ENCODE results near the gene PCSK5.

The PCSK5 gene

DNA sequence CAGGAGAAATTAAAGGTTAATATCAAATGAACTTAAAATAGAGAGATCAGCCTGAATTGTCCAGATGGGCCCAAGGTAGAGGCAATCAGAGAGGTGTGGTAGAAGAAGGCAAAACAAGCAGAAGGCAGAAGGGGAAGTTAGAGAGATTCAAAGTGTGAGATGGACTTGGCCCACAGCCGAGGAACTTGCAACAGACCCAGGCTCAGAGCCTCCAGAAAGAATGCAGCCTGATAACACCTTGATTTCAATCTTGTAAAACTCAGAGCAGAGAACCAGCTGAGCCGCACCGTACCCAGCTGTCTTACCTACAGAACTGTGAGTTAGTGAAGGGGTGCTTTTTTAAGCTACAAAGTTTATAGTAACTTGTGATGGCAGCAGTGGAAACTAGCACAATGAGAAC lies 312.9 kb downstream of the PCSK5 start:
- Histone ChIP-seq H3K36me3 (ENCODE audit: control insufficient read depth, insufficient read depth, low read length) (no peaks in the 10 kb centered on the region), H3K4me3 (ENCODE audit: low read depth, low read length) (no peak overlapping the region), H3K27me3 (ENCODE audit: control insufficient read depth, insufficient read depth, low read length) (no peaks in the 10 kb centered on the region), H3K4me1 (ENCODE audit: control insufficient read depth, insufficient read depth, low read length) (peaks cover 10% of the 10 kb centered on the region), H3K9me3 (ENCODE audit: control insufficient read depth, insufficient read depth, low read length) (no peaks in the 10 kb centered on the region), H3K27ac (ENCODE audit: low read depth, low read length) (no peak overlapping the region), H3K9ac (ENCODE audit: low read depth, low read length) (no peak overlapping the region)

DNA sequence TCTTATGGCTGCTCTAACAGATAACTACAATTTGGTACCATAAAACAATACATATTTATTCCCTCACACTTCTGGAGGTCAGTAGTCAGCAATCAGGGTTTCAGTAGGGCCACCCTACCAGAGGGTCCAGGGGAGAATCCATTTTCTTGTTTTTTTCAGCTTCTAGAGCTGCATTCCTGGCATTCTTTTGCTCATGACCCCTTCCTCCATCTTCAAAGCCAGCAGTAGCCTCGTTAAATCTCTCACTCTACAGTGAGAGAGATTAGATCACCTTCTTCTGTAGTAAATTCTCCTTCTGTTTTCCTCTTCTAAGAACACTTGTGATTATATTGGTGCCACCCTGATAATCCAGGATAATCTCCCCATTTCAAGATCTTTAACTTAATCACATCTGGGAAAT lies 316.3 kb downstream of the PCSK5 start:
- Histone ChIP-seq H3K27ac (ENCODE audit: low read depth, low read length) (no peak overlapping the region), H3K9me3 (ENCODE audit: control insufficient read depth, insufficient read depth, low read length) (no peaks in the 10 kb centered on the region), H3K36me3 (ENCODE audit: control insufficient read depth, insufficient read depth, low read length) (no peaks in the 10 kb centered on the region), H3K4me3 (ENCODE audit: low read depth, low read length) (no peak overlapping the region), H3K9ac (ENCODE audit: low read depth, low read length) (no peak overlapping the region), H3K4me1 (ENCODE audit: control insufficient read depth, insufficient read depth, low read length) (peaks cover 10% of the 10 kb centered on the region), H3K27me3 (ENCODE audit: control insufficient read depth, insufficient read depth, low read length) (no peaks in the 10 kb centered on the region)

DNA sequence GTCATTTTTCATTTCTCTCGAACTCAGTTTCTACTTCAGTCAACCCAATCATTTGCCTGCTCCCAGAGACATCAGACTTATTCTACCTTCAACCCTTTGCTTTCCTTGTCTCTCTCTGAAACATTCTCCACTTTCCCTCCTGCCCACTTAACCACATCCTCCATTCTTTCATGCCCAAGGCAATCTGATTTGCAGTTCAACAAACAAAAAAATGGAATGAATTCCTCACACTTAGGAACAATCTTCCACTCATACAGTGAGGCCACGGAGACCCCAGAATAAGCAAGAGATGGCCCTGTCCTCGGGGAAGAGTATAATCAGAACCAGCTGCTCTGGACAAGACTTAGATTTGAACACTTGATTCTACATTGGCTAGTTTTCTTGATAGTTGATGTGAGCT lies 323.3 kb downstream of the PCSK5 start:
- no peak overlapping the region for H3K27ac ChIP-seq (ENCODE audit: low read depth, low read length)
- H3K9me3 ChIP-seq (ENCODE audit: control insufficient read depth, insufficient read depth, low read length), result no peaks in the 10 kb centered on the region
- no peaks in the 10 kb centered on the region for H3K36me3 ChIP-seq (ENCODE audit: control insufficient read depth, insufficient read depth, low read length)
- H3K27me3 ChIP-seq (ENCODE audit: control insufficient read depth, insufficient read depth, low read length), result no peaks in the 10 kb centered on the region
- no peaks in the 10 kb centered on the region for H3K4me1 ChIP-seq (ENCODE audit: control insufficient read depth, insufficient read depth, low read length)
- no peak overlapping the region for H3K9ac ChIP-seq (ENCODE audit: low read depth, low read length)
- H3K4me3 ChIP-seq (ENCODE audit: low read depth, low read length), result no peak overlapping the region

DNA sequence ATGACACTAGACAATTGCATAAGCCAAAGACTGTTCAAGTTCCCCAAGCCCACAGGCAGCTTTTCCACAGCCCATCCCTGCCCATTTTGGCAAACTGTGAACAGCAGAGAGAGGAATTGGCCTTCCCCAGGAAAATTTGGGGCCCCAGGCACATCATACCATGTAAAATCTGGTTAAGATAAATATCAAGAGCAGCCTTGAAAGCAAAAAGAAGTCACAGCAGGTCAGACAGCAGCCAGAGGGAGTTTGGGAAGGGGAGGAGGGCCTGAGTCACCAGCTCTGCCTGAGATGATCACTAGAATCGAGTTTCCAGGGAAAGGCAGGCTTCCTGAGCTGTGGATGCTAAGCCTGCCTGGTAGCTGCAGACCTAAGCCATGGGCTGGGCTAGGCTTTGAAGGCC lies 324.6 kb downstream of the PCSK5 start:
- Histone ChIP-seq H3K27ac (ENCODE audit: low read depth, low read length) (no peak overlapping the region), H3K4me3 (ENCODE audit: low read depth, low read length) (no peak overlapping the region), H3K4me1 (ENCODE audit: control insufficient read depth, insufficient read depth, low read length) (peaks cover 5% of the 10 kb centered on the region; the same call in 1 of the 2 replicates), H3K9me3 (ENCODE audit: control insufficient read depth, insufficient read depth, low read length) (no peaks in the 10 kb centered on the region), H3K9ac (ENCODE audit: low read depth, low read length) (no peak overlapping the region), H3K27me3 (ENCODE audit: control insufficient read depth, insufficient read depth, low read length) (no peaks in the 10 kb centered on the region), H3K36me3 (ENCODE audit: control insufficient read depth, insufficient read depth, low read length) (no peaks in the 10 kb centered on the region)

DNA sequence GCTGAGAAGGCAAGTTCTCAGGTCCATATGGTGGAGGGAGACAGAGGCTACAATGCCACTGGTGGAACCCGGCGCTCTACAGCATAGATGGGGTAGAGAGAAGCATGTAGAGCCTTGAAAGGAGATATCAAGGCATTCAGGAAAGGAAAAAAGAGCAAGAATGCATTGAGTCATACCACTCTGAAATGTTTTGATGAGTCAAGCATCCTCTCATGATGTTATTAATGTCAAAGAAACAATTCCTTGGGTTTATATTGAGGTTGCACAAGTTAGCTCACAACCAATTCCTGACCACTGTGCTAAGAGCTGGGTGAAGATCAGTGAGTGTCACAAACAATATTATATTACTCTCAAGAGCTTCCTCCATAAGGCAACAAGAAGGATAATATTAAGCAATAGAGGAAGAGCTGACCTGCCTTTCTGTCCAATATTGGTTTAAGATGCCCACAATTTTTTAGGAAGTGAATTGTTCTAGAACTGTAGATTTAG lies 325.7 kb downstream of the PCSK5 start:
- no peaks in the 10 kb centered on the region for H3K36me3 ChIP-seq (ENCODE audit: control insufficient read depth, insufficient read depth, low read length)
- no peaks in the 10 kb centered on the region for H3K9me3 ChIP-seq (ENCODE audit: control insufficient read depth, insufficient read depth, low read length)
- no peak overlapping the region for H3K4me3 ChIP-seq (ENCODE audit: low read depth, low read length)
- H3K9ac ChIP-seq (ENCODE audit: low read depth, low read length), result no peak overlapping the region
- H3K27me3 ChIP-seq (ENCODE audit: control insufficient read depth, insufficient read depth, low read length), result no peaks in the 10 kb centered on the region
- H3K4me1 ChIP-seq (ENCODE audit: control insufficient read depth, insufficient read depth, low read length), result peaks cover 5% of the 10 kb centered on the region; the same call in 1 of the 2 replicates
- H3K27ac ChIP-seq (ENCODE audit: low read depth, low read length), result no peak overlapping the region

DNA sequence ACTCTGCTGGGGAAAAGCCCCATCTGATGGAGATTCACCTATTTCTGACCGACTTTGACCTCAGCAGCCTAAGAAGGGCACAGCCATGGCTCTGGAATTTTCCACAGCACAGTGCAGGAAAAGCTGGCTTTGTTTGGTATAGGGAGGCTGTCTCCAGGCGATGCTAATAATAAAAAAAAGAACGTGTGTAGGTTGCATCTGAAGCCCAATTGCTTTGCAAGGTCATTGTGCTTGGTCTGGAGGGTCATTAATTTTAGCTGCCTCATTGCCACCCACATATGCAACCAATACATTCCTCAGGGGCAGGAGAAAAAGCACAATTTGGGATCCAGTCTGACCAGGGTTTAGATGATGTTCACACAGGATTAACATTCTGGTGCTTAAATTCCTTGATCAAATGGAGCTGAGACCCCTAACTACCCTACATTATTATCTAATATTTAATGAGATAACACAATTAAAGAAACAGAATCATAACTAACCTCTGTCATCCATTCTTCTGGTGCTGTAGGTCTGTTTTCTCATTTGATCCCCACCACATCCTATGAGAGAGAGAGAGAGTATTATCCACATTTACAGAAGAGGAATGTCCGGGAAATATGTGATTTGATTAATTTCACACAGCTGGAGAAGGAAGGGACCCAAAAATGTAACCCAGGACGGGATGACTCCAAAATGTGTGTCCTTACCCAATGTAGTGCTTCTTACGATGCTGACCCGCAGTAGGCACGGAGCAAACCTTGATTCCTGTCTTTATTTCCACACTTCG lies 327.8 kb downstream of the PCSK5 start:
- H3K4me1 ChIP-seq (ENCODE audit: control insufficient read depth, insufficient read depth, low read length), result peaks cover 5% of the 10 kb centered on the region; the same call in 1 of the 2 replicates
- H3K9ac ChIP-seq (ENCODE audit: low read depth, low read length), result no peak overlapping the region
- no peak overlapping the region for H3K4me3 ChIP-seq (ENCODE audit: low read depth, low read length)
- H3K27me3 ChIP-seq (ENCODE audit: control insufficient read depth, insufficient read depth, low read length), result no peaks in the 10 kb centered on the region
- H3K27ac ChIP-seq (ENCODE audit: low read depth, low read length), result no peak overlapping the region
- no peaks in the 10 kb centered on the region for H3K9me3 ChIP-seq (ENCODE audit: control insufficient read depth, insufficient read depth, low read length)
- H3K36me3 ChIP-seq (ENCODE audit: control insufficient read depth, insufficient read depth, low read length), result no peaks in the 10 kb centered on the region

DNA sequence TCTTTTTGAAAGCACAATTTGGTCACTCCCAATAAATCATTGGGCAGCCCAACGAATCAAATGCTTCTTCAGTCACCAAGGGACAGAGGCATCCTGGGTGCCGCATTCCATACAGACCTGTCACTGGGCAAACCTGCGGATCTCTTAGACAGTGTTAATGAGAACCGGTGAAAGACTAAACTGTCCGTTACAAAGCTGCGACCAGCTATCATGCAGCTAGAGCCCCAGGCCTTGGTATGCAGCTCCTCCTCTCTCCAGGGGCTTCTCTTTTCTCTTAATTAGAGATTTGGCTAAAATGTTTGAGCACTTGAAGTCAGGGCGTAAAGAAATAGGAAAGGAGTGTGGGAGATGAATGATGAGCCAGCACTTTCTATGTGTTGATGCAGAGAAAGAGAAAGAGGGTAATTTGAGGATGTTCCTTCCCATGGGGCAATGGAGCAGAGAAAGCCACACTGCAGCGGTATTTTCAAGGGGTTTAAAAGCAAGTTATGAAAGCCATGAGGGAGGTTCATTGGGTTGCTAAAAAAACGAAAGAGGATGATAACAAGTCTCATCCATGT lies 328.5 kb downstream of the PCSK5 start:
- H3K9ac ChIP-seq (ENCODE audit: low read depth, low read length), result no peak overlapping the region
- H3K4me1 ChIP-seq (ENCODE audit: control insufficient read depth, insufficient read depth, low read length), result peaks cover 5% of the 10 kb centered on the region; the same call in 1 of the 2 replicates
- no peaks in the 10 kb centered on the region for H3K36me3 ChIP-seq (ENCODE audit: control insufficient read depth, insufficient read depth, low read length)
- no peaks in the 10 kb centered on the region for H3K9me3 ChIP-seq (ENCODE audit: control insufficient read depth, insufficient read depth, low read length)
- no peak overlapping the region for H3K27ac ChIP-seq (ENCODE audit: low read depth, low read length)
- no peak overlapping the region for H3K4me3 ChIP-seq (ENCODE audit: low read depth, low read length)
- no peaks in the 10 kb centered on the region for H3K27me3 ChIP-seq (ENCODE audit: control insufficient read depth, insufficient read depth, low read length)

DNA sequence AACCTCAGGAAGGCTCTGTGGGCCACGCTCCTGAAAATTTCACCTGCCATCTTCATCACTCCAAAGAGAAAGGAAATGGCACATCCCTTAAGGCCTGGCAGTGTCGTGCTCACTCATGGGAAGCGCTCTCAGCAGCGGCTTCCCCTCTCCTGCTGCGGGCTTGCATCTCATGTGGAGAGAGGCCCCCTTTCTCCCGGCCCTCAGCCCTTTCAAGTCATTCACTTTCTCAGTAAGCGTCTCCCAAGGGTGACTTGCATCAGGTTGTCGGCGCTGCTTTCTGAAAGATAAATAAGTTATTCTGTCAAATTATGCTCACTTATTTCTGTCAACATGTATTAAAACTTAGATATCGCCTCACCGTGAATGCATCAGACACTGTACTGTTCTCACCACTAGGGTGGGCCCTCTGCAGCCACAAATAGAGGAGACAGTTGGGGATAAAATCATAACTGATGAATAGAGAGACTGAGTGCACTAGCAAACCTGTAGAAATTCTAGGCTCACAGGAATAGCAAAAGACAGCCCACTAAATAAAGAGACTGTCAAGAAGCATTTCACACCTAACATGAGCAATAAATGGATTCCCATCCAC lies 329.2 kb downstream of the PCSK5 start:
- Histone ChIP-seq H3K27me3 (ENCODE audit: control insufficient read depth, insufficient read depth, low read length) (no peaks in the 10 kb centered on the region), H3K4me1 (ENCODE audit: control insufficient read depth, insufficient read depth, low read length) (peaks cover 5% of the 10 kb centered on the region; the same call in 1 of the 2 replicates), H3K36me3 (ENCODE audit: control insufficient read depth, insufficient read depth, low read length) (no peaks in the 10 kb centered on the region), H3K27ac (ENCODE audit: low read depth, low read length) (no peak overlapping the region), H3K4me3 (ENCODE audit: low read depth, low read length) (no peak overlapping the region), H3K9ac (ENCODE audit: low read depth, low read length) (no peak overlapping the region), H3K9me3 (ENCODE audit: control insufficient read depth, insufficient read depth, low read length) (no peaks in the 10 kb centered on the region)

DNA sequence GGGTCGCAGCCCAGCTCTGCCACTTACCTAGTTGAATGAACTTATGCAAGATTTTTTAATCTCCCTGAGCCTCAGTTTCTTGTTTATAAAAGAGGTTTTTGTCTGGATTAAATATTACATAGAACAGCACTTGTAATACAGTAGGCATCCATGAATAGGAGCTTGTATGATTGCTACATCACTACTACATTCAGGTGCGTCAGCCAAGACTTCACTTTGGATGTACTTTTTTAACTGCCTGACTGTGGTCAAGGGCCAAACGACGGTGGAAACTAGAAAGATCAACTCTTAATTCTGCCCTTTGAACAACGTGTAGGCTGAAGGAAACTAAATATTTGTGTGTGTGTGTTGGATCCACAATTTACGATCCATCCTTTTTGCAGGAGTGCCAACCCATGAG lies 330.9 kb downstream of the PCSK5 start:
- no peaks in the 10 kb centered on the region for H3K27me3 ChIP-seq (ENCODE audit: control insufficient read depth, insufficient read depth, low read length)

DNA sequence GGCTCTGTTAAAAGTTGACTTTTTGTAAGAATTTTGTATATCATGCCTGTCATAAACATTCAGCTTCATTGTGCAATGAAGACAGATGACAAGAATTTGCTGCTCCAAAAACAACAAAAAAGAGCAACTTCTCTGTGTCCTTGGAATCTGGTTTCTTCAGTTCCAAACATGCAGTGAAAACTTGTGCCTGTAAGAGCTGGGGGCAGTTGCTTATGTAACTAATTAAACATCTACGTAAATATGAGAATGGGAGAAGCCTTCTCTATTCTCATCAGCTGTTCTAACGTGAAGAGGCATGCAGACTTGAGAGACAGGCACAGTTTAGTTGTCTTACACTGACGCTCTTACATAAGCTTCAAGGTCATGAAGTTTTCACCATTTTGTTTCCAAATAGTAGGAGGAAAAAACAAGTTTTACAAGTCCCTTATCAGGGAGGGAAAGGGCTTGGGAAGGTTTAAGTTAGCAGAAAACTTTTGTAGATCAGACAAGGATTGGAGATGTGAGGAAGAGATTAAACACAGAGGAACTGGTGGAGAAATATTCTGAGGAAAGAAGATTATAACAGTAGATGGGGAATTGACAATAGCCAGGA lies 333.4 kb downstream of the PCSK5 start:
- peaks cover 5% of the 10 kb centered on the region; the same call in 1 of the 2 replicates for H3K4me1 ChIP-seq (ENCODE audit: control insufficient read depth, insufficient read depth, low read length)
- no peaks in the 10 kb centered on the region for H3K9me3 ChIP-seq (ENCODE audit: control insufficient read depth, insufficient read depth, low read length)
- no peak overlapping the region for H3K27ac ChIP-seq (ENCODE audit: low read depth, low read length)
- H3K27me3 ChIP-seq (ENCODE audit: control insufficient read depth, insufficient read depth, low read length), result no peaks in the 10 kb centered on the region
- H3K4me3 ChIP-seq (ENCODE audit: low read depth, low read length), result no peak overlapping the region
- H3K36me3 ChIP-seq (ENCODE audit: control insufficient read depth, insufficient read depth, low read length), result no peaks in the 10 kb centered on the region
- H3K9ac ChIP-seq (ENCODE audit: low read depth, low read length), result no peak overlapping the region

More for the DNA sequence above, 330.9 kb downstream of the PCSK5 start:
- H3K27ac ChIP-seq (ENCODE audit: low read depth, low read length), result no peak overlapping the region
- no peak overlapping the region for H3K9ac ChIP-seq (ENCODE audit: low read depth, low read length)
- peaks cover 5% of the 10 kb centered on the region; the same call in 1 of the 2 replicates for H3K4me1 ChIP-seq (ENCODE audit: control insufficient read depth, insufficient read depth, low read length)
- no peak overlapping the region for H3K4me3 ChIP-seq (ENCODE audit: low read depth, low read length)
- no peaks in the 10 kb centered on the region for H3K9me3 ChIP-seq (ENCODE audit: control insufficient read depth, insufficient read depth, low read length)
- no peaks in the 10 kb centered on the region for H3K36me3 ChIP-seq (ENCODE audit: control insufficient read depth, insufficient read depth, low read length)

DNA sequence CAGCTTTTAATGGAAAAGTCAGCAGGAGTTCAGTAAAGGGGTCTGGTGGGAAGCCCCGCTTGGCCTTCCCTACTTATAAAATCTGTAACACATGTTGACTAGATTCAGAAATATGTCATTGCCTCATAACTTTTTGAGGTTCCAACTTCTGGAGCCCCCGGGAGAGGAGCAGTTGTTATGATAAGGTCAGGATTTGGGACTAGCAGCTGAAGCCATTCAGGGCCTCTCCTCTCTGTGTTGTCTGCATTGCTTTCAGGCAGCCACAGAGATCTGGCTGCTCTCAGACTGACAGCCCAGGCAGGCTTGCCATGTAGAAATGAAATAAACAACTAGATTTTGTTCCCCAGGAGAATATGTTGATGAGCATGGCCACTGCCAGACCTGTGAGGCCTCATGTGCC lies 336.7 kb downstream of the PCSK5 start:
- H3K4me1 ChIP-seq (ENCODE audit: control insufficient read depth, insufficient read depth, low read length), result no peaks in the 10 kb centered on the region
- H3K4me3 ChIP-seq (ENCODE audit: low read depth, low read length), result no peak overlapping the region
- H3K9me3 ChIP-seq (ENCODE audit: control insufficient read depth, insufficient read depth, low read length), result no peaks in the 10 kb centered on the region
- H3K36me3 ChIP-seq (ENCODE audit: control insufficient read depth, insufficient read depth, low read length), result no peaks in the 10 kb centered on the region
- H3K27me3 ChIP-seq (ENCODE audit: control insufficient read depth, insufficient read depth, low read length), result no peaks in the 10 kb centered on the region
- H3K9ac ChIP-seq (ENCODE audit: low read depth, low read length), result no peak overlapping the region
- no peak overlapping the region for H3K27ac ChIP-seq (ENCODE audit: low read depth, low read length)
